GM18867 (cell line): ENCODE measurements around the gene IL1RL2.

ENCODE experiments used
- ATAC-seq: cut with Tn5 transposase; IDR thresholded peaks from one replicate; pipeline ENCODE4 v1.9.1; 2021; ENCODE audit warnings: mild to moderate bottlenecking, moderate library complexity; ENCODE audit not compliant: unreplicated experiment

IL1RL2 gene

DNA sequence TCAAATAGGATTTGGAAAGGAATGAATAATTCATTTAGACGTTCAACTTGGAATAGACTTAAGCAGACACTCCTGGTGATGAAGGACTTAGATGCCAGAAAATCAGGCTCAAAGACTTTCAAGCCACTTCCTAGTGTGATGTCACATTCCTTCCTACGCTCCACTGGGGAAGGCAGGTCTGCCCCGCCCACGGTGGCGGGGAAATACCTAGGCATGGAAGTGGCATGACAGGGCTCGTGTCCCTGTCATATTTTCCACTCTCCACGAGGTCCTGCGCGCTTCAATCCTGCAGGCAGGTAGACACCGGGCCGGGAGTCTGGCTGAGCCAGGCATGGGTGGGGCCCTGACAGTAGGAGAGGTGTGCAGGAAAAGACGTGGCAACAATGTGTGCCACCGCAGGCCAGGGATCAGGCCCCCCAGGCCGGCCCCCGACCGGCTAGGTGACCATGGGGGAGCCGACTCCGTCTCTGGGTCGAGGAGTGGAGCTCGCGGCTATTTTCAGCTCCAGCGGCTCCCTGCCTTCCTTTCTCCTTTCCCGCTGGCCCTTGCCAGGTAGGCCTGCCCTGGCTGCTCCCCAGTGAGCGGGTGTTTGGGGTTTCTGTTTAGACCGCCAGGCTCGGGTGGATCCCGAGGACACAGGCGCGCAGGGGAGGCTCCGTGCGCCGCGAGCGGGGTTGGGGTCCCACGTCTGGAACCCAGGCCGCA lies at the start of gene IL1RL2:
Gene IL1RL2, plus strand, starts transcription at position 233 of the 705 bp plus-strand sequence. CDS start 845 bp downstream, outside the sequence.
- ATAC-seq, result no peak

DNA sequence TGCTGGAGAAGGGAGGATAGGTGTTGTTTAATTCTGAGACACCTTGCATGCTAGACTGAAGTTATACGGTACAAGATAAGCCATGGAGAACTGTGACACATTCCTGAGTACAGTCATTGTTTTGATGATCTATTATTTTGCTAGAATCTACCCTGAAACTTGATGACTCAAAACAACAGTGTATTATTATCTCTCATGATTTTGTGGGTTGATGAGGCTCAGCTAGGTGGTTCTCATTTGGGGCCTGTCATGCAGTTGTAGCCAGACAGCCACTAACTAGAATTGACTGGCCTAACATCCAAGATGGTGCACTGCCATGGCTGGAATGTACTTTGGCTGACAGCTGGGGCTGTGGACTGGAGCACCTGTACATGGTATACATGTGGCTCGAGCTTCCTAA lies 49.7 kb upstream of the IL1RL2 start:
- no peak for ATAC-seq

DNA sequence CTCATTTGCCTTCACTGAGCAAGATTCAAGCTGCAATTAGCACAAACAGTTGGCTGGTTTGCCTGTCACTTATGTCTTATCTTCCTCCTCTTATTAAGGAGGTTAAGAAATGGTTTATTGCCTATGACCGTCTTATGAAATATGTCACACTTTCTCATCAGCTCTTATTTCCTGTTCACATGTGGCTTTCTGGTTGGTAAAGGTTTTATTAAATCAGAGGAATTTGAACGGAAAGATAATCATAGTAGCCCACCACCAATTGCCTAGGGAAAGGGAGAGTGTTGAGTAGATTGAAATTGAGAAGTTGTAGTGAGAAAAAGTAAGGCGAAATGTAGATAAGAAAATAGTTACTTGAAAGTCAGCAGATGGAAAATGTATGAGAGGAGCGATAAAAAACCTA lies 48.5 kb upstream of the IL1RL2 start:
- no peak for ATAC-seq

DNA sequence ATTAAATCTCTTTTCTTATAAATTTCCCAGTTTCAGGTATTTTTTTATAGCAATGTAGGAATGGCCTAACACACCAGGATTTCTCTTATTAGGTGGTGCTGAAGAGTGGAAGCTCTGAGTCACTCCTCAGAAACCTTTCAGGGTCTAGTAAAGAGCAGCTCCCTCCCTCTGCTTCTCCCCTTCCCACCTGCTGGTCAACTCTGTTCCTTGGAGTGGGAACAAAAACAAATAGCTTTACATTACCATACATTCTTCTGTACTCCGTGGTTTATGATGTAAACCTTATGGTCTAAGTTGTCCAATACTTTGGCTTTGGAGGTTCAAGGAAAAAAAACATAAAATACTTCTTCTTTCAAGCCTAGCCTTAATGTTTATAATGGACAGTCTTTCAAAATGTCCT lies 47.0 kb upstream of the IL1RL2 start:
- ATAC-seq, result no peak

- ATAC-seq, result no peak
These were observed 46.4 kb upstream of the IL1RL2 start for GRCh38 chr2:102140377-102140776.

DNA sequence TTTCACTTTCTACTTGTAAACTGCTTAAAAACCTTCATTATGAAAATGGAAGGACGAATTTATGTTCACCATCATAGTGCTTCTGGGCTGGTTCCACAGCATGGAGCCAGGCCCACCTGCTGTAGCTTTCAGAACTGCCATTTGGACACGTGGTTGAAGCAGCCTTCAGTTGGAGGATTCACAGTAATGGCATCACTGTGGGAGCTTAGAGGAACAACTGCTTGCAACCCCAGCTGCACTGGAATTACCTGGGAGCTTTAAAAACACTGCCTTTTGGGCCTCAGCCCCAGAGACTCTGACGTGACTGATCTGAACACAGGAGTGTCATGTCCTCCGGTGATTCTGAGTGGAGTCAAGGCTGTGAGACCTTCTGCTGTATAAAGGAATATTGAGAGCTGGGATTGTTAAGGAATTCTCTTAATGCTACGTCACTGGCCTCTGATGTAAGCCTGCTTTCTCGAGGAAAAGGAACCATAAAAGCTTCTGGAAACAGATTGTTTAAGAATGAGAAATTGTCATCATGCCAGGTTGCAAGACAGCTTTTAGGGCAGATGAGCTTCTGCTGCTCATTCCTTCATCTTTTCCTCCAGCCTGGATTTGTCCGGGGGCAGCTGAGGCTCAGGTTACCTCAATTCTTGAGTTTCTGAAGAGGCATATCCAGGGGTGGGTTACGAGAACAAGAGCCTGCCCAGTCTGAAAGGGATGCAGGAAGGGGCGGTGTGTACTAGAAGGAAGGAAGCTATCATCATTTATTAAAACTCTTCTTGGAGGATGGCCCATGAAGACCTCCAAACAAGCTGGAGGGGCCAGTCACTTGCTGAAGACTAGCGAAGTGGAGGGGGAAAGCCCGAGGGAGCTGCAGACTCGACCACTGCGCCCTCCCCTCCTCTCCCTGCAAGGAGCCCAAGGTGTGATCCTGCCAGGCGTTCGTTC lies 45.5 kb upstream of the IL1RL2 start:
- no peak for ATAC-seq

- ATAC-seq, result no peak
These were observed 44.6 kb upstream of the IL1RL2 start, which contains the start of gene IL1R1 for GRCh38 chr2:102141970-102142828. TSS of gene IL1R1 (plus strand) at chr2:102142746. CDS start at chr2:102157725, 14,979 bp downstream.

DNA sequence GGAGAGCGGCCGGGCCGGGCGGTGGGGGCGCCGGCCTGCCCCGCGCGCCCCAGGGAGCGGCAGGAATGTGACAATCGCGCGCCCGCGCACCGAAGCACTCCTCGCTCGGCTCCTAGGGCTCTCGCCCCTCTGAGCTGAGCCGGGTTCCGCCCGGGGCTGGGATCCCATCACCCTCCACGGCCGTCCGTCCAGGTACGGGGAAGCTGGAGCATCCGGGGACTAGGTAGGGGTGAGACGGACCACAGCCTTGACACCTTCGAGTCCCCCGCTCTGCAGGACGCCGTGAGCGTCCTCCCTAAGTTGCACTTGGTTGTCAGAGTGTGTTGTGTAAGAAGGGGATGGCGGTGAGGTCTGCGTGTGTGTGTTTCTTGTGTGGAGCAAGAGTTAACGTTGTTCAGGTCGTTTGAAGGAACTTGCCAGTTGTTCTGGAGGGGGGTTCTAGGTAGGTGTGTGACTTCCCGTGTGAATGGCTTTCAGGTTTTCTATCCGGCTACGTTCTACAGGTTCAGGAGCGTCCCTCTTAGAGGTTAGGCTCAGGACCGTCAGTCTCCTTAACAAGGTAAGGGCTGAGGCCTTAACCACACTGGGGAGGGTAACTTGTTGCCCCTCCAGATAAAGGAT lies 43.9 kb upstream of the IL1RL2 start:
- ATAC-seq, result no peak

GRCh38 chr2:102143450-102143985 lies 43.3 kb upstream of the IL1RL2 start:
- ATAC-seq, result no peak

DNA sequence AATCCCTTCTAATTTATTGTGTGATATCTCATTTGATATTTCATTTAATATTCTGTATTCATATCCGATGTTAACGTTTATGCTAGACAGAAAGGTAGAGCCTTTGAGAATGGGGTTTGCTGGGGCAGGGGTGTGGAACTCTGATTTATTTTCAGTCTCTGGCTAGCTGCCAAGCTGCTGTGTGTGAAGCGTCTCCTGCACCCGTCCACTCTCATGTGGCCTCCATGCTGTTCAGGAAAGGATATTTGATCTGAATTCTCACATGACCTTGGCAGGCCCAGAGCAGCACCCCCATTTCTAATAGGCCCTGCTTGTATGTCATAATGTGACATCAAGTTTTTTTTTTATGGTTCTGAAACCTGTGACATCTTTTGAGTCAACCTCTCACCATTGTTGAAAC lies 42.7 kb upstream of the IL1RL2 start:
- ATAC-seq, result no peak

DNA sequence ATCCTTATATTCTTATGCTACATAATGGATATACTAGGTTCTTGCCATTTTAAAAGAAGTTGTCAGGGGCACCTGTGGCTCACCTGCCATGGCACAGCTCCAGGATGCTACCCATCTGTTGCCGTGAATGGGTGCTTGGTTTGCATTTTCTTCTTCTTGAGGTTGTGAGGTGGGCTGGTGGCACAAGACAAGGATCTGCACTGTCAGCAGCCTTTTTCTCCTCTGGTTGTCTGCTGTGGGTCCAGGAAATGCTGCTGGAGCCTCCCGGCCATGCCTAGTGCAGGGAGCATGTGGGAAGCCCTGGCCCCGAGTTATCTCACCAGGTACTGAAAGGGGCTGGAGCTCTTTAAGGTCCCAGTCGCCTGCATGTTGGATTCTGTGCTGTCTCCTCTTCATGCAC lies 41.7 kb upstream of the IL1RL2 start:
- ATAC-seq, result no peak

GRCh38 chr2:102145934-102146333 lies 40.9 kb upstream of the IL1RL2 start:
- no peak for ATAC-seq

DNA sequence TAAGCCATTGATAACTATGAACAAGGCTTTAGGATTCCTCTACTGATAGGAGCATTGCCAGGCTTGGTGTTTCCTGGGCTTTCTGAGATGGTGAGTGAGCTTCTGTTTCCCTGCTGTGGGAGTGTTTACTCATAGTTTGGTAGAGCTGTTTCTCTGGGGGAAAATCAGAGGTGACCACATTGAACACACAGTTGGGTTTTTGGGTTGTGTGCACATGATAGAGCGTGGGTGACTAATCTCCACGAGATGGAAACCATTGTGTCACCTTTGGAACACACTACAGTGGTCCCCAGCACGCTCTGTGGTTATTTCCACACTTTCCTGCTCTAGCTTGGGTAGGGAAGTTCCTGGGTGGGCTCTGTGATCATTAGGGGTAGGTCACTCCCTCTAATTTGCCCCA lies 38.9 kb upstream of the IL1RL2 start:
- ATAC-seq, result no peak

DNA sequence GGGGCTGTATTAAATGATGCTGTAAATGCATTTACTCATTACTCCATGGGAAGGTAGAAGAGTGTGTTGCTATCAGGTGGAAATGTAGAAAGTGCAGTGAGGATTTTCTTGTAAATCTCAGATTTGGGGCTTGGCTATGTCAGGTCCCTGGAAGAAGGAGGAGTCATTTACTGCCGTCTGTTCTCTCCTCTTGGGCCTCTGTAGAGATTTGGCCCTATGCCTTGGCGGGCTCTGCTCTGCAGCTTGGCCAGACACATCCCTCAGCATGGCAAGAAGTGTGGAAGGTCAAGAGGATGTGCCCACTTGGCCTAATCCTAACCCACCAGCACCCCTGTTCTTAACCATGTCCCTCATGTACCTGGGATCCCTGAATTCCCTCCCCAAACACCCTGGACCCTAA lies 37.6 kb upstream of the IL1RL2 start:
- no peak for ATAC-seq

- ATAC-seq, result no peak
These were observed 37.0 kb upstream of the IL1RL2 start for GRCh38 chr2:102149644-102150455.

DNA sequence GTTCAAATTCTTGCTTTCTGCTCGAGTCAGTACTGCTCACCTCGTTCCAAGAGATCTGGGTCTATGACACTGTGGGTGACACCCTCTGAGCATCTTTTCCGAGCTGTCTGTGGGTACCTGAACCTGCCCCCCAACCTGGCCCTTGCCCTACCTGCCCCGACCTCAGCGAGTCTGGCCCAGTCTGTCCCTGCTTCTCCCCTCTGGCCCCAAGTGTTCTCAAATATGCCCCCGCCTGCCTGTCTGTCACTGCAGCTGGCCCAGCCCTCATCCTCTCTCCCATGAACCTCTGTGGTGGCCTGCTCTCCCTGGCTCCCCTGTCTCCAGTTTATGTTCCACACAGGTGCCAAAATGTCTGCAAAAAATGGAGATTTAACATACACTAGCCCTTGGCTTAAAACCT lies 32.5 kb upstream of the IL1RL2 start:
- ATAC-seq, result no peak

DNA sequence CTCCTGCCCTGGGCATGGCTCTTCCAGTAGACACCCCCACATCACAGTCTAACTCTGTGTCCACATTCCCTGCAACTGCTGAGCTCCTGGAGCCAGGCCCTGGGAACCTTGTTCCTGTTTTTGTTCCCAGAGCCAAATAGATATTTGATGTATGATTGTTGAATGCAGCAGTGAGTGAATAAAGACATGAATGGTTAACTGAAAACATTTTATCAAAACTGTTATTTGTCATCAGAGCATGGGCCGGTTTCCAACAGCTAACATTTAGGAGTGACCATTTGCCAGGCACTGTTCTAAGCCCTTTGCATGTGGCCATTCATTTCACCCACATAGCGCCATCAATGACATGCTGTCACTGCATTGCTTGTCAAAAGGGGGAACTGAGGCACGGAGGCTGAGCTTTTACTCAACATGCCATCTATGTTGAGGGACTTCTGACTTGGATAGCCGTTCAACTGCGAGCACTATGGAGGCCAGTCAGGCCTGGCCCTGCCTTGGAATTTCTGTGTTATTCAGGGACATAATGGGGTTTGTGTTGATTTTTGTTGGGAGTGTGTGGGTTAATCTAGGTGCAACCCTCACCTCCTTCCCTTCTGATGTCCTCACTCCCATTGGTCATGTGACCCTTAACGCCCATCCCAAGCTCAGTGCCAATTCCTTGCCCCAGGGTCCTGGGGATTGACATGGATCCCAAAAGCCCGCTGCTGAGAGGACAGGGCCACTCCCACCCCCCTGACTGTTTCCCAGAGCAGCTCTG lies 31.7 kb upstream of the IL1RL2 start:
- no peak for ATAC-seq

DNA sequence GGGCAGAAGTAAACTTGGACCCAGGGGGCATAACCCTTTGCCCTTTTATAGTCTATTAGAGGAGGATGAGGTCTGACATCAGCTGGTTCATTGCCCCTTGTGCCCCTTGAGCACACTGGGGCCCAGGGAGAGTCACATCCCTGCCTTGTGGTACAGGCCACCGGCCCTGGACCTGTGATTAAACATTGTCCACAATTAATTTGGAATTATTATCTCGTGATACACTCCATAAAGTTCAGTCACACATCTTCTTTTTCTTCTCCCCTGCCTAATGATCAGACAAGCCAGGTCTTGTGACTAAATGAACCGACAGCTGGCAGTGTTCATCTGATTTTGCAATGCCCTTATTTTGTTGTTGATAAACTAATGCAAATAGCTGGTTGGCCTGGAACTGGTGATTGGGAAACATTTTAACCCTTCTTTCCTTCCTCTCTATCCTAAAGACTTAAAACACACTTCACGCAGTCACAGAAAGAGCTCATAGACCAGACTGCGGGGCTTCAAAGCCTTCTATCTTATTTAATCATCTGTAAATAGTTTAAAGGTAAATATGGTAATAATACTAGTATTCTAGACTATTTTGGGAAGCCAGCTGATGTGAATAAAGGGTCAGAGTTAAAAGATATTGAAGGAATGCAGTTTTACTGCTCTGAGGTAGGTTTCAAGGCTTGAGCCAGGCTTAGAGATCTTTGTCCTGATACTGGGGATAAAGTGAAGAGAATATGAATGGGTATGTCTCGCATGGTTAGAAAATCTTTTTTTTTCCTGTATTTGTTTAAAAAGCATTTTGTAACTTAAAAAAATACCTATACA lies 30.9 kb upstream of the IL1RL2 start:
- ATAC-seq, result no peak
